Amniotic epithelial cell (primary cell): Measurements from ENCODE around the gene ARHGAP15.

Experiments used
- DNase-seq: peaks from one replicate; pipeline ENCODE4 v3.0.0-alpha.2; 2010; ENCODE audit warnings: low read depth

ARHGAP15 gene

GRCh38 chr2:143263066-143263625 is 133.9 kb downstream of the ARHGAP15 start:
- peak; percentile 14 for DNase-seq

DNA sequence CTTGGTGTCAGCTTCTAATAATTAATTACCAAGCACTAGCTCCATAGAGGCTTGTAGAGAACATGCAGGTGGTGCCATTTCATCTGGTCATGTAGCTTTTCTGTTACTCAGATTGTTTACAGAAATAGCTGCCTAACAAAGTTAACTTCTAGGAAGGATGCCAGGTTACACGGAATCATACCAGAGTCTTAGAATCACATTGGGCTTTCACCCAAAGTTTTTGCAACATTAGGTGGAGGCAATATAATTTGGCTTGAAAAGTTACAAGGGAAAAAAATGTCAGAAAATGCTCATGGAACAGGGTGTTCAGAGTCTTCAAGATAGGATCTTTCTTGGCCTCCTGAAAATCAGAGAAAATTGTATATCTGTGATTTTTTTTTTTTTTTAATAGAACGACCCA is 135.6 kb downstream of the ARHGAP15 start:
- DNase-seq, result peak; percentile 70

DNA sequence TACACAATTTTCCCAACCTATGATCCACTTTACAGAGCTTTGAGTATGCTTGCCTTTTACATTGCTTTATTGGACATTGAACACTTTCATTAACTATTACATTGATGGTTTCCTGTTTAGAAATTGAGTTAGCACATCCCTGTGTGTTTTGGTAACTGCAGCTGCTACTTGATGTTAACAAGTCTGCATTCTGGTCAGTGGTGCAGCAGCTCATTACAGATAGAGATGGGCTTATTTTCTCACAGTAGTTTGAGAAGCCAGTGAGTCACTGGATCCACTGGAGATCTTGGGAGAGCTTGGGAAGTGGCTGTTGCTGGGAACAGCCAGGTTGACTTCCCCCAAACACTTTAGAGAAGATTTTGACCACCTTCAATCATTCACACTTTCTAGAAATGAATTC is 150.5 kb downstream of the ARHGAP15 start:
- no peak for DNase-seq

DNA sequence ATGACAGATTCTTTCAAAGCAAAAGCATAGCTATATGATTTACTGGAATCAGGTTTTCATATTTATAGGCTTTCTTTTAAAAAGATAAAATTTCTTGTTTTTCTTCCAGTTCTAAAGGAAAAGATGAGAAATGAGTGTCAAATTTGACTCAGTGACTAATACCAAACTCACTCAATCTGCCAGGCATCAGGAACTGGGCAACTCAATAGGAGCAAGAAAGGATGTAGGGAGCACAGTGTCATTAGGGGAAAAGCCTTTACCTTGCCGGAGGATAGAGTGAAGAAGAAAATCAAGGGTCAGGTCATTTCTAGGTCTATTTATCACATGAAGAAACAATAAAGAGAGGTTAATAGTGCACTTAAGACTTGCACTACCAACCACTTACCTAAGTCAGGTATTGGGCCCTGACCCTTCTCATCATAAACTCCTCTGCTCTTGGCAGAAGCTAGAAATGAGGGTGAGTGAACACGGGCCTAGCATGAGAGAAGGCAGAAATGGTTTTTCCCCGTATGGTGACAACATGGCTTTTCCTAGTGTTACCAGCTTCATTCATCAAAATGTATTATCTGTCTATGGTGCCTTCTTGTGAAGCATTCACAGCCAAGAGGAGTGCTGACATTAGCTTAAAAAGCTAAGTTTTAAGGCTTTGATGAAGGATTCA is 151.0 kb downstream of the ARHGAP15 start:
- no peak for DNase-seq

GRCh38 chr2:143282684-143283083 is 153.5 kb downstream of the ARHGAP15 start:
- DNase-seq, result no peak

GRCh38 chr2:143284087-143284675 is 155.0 kb downstream of the ARHGAP15 start:
- DNase-seq, result peak; percentile 48

- DNase-seq, result no peak
Measured at GRCh38 chr2:143289025-143289424, 159.8 kb downstream of the ARHGAP15 start.

DNA sequence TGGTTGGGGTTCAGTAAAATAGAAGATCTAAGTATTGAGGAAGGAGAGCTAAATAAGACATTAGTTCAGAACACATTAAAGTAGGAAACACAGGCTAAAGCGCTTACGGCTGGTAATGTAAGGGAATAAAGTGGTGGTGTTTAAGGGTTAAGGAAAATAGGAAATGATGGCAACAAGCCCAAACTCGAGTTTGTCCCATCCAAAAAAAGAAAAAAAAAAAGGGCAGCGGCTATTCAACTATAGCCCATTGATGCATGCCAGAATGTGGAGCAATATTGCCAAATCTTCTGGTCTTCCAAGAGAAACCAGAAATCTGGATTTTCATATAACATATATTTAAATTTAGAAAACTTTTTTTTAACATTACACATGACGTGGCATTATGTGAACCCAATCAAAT is 161.0 kb downstream of the ARHGAP15 start:
- DNase-seq, result no peak

DNA sequence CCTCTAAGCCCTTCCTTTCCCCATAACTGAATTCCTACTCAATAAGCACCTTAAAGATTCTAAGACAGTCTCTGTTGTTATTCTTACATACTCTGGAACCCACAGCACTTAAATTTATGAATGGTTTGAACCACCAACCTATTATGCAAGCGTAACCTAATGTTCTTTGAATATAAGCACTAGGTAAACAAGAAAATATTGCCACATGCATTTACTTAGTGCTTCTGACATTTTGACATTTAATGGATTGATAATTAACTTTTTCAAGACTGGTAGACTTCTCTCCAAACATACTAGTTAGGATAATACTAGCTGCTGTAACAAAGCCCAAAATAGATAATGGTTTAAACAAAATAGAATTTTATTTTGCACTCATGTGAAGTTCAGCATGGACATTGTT is 164.8 kb downstream of the ARHGAP15 start:
- DNase-seq, result peak; percentile 74

GRCh38 chr2:143296089-143296488 is 166.9 kb downstream of the ARHGAP15 start:
- DNase-seq, result no peak

- no peak for DNase-seq
Measured at GRCh38 chr2:143297182-143297581, 168.0 kb downstream of the ARHGAP15 start.

- peak; percentile 49 for DNase-seq
Measured at GRCh38 chr2:143300536-143300935, 171.3 kb downstream of the ARHGAP15 start.

GRCh38 chr2:143311426-143311825 is 182.2 kb downstream of the ARHGAP15 start:
- DNase-seq, result no peak

- no peak for DNase-seq
Measured at GRCh38 chr2:143312441-143312840, 183.2 kb downstream of the ARHGAP15 start.

DNA sequence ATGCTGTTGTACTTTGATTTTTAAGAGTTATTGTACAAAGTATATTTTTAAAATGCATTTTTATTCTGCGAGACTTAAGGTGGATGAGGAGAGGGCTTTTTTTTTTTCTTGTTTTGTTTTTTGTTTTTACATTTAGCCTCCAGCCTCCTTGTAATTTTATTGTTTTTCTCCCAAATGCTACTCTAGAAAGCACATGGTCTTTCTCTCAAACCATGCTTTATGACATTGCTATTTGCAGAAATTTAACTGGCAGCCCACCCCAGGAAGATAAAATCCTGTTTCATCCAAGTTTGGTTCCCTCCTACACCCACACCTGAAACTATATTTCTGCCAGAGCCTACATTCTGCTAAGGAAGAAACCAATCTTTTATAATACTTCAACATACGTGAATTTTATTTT is 184.6 kb downstream of the ARHGAP15 start:
- DNase-seq, result no peak

- DNase-seq, result no peak
Measured at GRCh38 chr2:143321994-143322393, 192.8 kb downstream of the ARHGAP15 start.

DNA sequence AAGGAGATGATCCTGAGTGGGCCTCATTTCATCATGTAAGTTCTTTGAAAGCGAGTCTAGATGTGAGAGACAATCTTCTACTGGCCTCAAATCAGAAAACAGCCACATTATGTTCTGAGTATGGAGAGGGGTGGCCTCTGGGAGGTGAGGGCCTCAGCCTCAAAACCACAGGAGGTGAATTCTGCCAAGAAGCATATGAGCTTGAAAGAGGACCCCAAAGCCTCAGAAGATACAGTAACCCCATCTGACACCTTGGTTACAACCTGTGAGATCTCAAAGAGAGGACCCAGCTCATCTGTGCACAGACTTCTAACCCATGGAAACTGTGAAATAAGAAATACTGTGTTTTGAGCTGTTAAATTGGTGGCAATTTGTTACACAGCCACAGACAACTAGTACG is 200.1 kb downstream of the ARHGAP15 start:
- no peak for DNase-seq

DNA sequence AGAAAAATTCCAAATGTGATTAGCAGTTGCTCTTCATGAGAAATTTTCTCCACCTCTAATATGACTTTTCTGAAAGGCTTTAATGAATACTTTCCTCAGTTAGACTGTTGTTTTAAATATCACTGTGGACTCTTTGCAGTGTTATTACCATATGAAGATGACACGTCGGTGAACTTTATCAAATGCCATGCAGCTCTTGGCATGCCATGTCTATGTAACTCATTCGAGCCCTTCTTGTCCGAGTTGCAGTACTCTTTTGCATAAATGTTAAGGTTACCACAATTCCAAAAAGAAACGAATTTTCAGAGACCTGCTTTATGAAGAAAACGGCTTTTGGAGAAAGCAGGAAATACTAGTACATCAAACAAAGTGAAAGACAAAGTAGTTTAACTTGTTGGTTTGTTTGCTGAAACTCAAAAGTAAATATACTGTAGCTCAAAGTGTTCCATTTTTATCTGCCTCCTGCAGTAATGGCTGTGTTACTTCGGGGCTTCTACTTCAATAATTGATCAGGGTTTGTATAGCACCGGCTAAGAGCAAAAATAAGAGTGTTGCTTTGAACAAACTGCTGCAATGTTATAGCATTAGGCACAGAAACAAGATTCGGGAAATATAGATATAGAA is 204.1 kb downstream of the ARHGAP15 start:
- DNase-seq, result no peak

GRCh38 chr2:143333847-143334246 is 204.6 kb downstream of the ARHGAP15 start:
- DNase-seq, result no peak

GRCh38 chr2:143334837-143335236 is 205.6 kb downstream of the ARHGAP15 start:
- no peak for DNase-seq

GRCh38 chr2:143336719-143337210 is 207.5 kb downstream of the ARHGAP15 start:
- DNase-seq, result no peak

DNA sequence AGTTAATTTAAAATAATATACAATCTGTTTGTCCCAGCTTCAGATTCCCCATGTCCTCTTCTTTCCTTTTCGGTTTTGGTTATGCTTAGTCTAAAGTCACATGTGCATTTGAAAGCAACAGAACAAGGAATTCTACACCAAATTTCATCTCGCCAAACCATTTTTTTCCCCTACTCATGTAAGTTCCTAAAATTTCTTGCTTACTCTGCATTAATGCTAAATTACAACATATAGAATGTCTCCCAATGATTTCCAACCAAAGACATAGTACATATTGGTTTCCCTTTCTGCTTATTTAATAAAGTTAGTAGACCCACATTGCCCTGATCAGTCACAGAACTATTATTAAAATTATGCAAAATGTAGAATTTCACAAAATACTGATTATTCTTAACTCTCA is 212.3 kb downstream of the ARHGAP15 start:
- no peak for DNase-seq

DNA sequence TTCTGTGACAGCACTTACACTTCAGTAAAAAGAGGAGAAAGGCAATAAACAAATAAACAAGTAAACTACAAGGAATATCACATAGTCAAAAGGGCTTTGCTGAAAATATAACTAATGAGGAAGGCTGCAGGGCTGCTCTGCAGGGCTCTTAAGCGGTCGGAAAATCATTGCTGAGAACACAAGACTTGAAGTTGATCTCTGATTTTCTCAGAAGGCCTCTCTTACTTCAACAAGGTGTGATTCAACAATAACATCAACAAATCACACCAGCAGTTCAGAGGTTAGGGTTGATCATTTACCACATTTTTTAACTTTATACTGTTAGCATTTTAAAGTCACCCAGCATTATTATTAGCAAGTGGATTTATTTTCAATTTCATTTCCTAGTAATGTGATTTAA is 215.6 kb downstream of the ARHGAP15 start:
- no peak for DNase-seq
